ENCODE results near the gene CXCL13.
"Not testable (repeated sequence)": the region's sequence is repeated elsewhere in the genome, so short reads cannot be mapped to it uniquely, and the experiment has no call there.

Gene CXCL13, protein sequence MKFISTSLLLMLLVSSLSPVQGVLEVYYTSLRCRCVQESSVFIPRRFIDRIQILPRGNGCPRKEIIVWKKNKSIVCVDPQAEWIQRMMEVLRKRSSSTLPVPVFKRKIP

DNA sequence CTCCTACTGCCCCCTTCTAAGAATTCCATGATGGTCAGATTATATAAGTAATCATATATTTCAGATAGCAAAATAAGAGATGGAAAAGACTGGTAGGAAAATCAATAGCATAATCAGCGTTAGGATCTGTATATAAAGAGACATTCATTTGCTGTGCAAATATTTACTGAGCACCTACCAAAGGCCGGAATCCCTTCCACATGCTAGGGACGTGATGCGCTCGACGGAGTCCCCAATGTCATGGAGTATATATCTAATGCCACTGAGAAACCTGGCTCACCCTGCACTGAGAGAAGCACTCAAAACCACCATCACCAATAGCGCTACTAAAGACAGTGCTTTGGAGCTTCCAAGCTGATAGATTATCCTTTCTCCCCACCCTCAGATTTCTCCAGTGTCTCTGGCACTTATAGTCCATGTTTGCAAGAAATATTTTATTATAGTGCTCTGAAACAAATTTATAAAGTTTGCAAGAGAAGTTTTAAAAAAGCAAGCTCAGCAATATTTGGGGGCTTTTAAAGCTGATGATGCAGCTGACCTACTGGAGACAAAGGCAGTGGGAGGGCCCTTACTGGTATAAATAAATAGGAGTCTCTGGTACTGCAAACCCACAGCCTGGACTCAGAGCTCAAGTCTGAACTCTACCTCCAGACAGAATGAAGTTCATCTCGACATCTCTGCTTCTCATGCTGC, at the start of gene CXCL13:
TSS of gene CXCL13 (plus strand) at position 611 of the 693 bp plus-strand sequence. CDS start at position 657, 46 bp downstream.
- peak in 1 of 2 experiments; percentile 3 for DNase-seq

DNA sequence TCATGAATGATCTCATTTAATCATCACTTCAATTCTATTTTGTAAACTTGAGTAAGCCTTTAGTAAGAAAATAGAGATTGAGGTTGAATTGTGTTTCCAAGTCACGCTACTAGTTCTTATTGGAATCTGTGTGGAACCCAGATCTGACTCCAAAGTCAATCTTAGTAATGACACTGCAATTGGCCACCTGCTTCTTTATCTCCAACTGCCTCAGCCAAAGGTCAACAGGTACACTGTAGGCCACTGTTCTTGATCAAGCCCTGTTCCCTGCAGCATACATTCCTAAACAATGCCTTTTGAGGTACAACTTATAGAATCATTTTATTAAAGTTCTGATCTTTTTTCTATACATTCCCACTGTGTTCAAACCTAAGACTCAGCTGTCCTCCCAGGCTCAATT, 45.5 kb upstream of the CXCL13 start:
- no peak for DNase-seq

DNA sequence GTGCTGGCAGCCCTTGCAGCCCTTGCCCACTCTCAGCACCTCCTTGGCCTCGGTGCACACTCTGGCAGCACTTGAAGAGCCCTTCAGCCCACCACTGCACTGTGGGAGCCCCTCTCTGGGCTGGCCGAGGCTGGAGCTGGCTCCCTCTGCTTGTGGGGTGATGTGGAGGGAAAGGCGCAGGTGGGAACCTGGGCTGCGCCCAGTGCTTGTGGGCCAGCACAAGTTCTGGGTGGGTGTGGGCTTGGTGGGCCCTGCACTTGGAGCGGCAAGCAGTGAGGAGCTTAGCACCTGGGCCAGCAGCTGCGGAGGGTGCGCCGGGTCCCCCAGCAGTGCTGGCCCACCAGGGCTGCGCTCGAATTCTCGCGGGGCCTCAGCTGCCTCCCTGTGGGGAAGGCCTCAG, 43.9 kb upstream of the CXCL13 start:
- DNase-seq: not testable (repeated sequence)

DNA sequence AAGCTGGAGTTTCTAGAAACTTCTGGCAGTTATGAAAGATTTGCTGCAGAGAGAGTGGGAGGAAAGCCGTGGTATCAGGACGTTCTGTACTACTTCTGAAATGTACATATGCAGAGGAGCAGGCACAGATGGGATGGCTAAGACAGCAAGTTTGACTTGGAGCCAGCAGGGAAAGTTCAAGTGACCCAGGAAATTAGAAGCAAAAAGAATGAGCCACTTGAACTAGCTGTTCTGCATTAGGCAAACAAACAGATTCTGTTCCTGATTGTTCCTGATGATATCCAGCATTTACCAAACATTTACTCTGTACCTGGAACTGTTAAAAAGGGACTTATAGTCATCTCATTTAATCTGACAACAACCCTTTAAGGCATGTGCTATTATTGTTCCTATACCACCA, 41.4 kb upstream of the CXCL13 start:
- no peak for DNase-seq

DNA sequence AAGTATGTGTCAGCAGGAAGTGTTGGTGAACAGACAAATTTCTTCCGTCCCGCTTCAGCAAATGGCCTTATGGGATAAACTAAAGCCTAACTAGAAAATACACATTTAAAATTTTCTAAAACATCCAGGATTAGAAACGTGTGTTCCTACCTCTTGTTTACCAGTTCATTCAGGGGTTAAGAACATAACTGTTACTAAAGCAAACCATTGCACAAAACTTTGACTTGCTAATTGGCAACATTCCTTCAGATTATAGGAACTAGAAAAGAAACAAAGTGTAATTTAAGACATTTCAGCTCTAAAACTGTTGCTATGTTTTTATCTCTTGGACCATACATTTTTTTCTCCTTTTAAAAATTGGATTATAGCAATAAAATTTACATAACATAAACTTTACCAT, 39.5 kb upstream of the CXCL13 start:
- no peak for DNase-seq

DNA sequence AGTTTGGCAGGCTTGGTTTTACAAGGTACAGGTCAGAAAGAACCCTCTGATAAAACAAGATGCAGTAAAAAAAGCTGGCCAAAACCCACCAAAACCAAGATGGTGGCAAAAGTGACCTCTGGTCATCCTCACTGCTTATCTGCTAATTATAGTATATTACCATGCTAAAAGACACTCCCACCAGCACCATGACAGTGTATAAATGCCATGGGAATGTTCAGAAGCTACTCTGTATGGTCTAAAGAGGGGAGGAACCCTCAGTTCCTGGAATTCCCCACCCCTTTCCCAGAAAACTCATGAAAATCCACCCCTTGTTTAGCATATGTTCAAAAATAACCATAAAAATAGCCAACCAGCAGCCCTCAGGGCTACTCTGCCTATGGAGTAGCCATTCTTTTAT, 38.1 kb upstream of the CXCL13 start:
- no peak for DNase-seq

DNA sequence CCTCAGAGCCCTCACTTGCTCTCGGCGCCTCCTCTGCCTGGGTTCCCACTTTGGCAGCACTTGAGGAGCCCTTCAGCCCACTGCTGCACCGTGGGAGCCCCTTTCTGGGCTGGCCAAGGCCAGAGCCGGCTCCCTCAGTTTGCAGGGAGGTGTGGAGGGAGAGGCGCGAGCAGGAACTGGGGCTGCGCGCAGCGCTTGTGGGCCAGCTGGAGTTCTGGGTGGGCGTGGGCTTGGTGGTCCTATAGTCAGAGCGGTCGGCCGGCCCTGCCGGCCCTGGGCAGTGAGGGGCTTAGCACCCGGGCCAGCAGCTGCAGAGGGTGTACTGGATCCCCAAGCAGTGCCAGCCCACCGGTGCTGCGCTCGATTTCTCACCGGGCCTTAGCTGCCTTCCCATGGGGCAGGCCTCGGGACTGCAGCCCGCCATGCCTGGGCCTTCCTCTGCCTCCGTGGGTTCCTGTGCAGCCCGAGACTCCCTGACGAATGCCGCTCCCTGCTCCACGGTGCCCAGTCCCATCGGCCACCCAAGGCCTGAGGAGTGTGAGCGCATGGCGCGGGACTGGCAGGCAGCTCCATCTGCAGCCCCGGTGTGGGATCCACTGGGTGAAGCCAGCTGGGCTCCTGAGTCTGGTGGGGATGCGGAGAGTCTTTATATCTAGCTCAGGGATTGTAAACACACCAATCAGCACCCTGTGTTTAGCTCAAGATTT, 35.0 kb upstream of the CXCL13 start:
- not testable (repeated sequence) for DNase-seq

DNA sequence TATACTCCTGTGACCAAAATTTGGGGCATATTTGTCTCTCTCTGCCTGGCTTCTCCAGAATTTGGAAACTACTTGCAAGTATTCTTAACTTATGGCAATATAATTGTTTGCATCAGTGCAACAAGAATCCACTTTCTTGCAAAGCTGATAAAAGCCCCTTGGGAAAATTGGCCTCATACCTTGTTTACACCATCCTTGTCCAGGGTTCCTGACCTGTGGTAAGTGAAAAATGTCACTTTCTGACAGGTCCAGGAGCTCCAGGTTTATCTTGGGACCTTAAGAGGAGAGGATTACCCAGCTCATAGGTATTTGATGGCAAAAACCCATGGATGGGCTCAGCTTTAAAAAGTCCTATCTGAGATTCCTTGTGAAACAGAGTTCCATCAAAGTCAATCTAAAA, 29.3 kb upstream of the CXCL13 start:
- DNase-seq: no peak

DNA sequence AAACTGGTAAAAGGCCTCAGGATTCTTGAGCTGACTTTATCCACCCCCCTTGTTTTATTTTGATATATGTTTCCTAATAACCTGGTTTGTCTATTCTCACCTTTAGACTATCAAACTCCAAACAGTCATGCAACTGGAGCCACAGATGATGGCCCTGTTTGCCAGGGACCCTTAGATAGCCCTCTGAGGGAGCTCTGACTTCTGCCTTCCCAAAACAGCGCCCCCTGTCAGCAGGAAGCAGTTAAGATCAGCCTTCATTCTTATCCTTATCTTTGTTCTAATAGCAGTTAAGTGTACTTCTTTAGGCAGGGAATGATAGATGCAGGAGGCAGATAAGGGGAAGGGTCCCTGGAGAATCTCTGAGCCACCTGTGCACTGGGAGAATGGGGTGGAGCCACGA, 27.5 kb upstream of the CXCL13 start:
- no peak for DNase-seq

DNA sequence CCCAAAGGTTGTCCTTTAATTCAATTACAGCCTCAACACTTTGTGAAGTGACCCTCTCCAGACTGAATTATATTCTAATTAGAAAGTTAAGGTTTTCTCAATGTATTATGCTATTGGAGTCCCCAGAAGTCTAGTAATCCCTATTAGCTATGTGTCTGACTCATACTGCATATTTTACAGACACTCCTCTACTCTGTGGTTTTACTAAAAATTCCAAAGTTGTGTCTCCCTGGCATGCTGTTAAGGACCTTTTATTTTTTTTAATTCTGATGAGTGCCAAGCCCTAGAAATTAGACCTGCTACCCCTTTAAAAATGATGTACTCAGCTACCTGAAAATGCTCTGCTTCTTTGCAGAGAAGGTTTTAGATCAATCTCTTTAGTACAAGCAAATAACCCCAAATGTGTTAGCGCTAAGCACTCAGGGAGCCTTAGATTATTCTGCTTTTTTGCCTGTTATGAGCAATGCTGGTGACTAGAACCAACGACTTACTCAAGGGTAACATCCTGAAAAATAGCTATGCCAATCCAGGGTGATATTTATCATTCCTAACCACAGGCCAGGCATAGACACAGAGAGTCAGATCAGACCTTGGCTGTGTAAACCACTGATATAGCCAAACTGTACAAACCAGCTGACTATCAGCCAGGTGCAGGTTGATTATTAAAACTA, 26.1 kb upstream of the CXCL13 start:
- no peak for DNase-seq

DNA sequence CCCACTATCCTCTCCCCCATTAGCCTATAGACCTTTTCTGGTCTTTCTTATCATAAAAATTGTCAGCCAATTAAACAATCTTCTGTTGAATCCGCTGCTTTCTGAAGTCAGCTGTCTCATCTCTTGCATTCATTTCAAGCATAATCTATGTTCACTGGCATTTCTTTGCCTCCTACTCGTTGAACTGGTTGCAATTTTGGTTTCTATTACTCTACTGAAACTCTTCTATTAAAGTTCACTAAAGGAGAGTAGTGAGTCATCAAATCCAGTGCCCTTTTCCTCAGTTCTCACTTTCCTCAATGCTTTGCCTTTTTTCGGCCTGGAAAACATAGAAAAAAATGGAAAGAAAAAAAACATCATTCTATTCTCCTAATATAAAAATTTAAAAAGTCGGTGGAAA, 23.9 kb upstream of the CXCL13 start:
- DNase-seq: no peak

DNA sequence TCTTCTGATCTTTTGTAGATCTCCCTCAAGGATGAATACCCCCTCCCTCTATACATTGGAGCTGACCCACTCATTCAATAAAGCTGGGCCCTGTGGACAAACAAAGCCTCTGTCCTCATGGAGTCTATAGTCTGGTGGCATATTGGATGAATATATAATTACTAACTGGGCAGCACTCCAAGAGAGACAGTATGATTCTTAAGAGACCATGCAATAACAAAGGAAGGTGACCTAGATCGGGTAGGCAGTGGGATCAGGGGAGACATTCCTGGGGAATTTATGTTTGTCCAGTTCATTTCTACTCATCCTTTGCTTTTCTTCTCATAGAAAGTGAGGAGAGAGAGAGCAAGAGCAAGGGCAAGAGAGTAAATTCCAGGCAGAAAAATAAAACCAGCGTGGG, 23.5 kb upstream of the CXCL13 start:
- DNase-seq: no peak

DNA sequence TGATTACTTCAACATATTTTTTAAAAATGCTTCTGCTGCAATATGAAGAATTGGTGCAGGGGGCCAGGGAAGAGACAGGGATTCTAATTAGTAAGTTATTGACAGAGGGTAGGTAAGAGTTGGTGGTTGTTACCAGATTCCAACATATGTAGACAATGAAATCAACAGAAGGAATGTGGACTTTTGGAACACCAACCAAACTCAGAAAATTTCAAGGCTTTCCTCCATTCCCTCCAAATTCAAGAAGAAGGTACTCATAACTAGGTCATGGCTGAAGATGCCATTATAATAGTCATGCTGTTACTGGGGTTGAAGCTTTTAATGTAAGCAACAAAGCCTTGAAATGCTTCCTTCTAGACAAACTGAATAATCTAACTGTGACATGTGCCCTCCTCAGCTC, 22.9 kb upstream of the CXCL13 start:
- no peak for DNase-seq

DNA sequence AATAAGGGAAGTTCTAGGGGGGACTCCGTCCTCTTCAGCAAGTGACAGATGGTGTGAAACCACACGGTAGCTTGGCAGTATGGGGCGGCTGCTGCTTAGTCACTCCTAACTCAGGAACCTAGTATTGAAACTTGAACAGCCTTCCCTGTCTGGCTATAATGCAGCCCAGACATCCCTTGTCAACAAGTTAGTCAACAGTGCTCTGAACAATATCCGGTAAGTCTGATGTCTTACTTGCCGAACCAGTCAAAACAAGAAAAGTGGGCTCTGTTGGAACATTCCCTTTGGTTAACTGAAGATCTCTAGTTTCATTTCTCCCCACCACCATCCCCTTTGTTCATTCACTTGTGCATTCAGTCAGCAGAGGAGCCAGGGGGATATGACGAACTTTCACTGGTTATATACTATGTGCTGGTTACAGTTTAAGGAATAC, 18.7 kb upstream of the CXCL13 start:
- no peak for DNase-seq

DNA sequence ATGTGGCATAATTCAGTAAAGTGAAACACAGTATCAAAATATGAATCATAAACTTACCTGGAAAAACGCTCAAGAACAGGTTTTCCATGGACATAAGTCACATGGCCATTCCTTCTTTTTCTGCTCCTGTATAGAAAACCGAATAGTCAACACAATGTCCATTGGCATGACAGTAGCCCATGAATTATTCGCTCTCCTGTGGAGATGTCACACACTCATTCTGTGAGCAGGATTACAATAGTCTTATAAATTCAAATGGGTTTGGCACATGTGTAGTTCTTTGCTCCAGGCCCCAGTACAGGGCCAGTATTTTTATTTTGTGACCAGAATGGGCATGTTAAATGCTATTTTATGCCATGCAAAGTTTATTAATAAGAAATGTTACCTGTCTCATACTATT, 15.1 kb upstream of the CXCL13 start:
- no peak for DNase-seq

DNA sequence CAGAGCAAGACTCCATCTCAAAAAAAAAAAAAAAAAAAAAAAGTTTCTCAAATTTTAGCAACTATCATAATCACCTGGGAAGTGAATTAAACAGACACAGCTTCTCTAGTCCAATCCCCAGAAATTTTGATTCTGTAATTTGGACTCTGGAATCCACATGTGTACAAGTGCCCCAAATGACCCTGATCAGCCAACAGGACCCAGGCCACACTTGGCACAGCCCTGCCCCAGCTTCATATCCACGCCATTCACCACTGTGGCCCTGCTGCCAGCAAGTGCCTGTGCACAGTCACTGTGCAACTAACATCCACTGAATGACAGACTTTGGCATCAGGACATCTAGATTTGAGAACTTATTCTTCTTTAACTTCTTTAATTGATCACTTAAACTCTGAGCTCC, 14.1 kb upstream of the CXCL13 start:
- DNase-seq: no peak

DNA sequence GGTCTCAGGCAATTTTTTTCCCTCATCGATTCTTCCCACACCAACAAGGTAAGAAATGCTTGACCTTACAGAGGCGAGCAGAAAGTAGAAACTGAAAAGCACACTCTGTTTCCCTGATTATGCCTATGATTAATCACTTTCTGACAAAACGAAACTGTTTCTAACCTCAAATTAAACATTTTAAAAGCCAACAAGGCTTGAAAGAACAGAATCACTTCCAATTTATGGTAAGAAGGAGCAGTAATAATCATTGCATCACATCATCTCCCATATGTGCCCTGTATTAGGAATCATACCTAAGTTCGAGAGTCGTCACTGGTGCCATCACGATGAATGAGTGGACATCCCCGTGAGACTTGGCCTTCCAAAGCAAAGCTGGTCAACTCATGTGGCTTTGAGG, 12.5 kb upstream of the CXCL13 start:
- no peak for DNase-seq

DNA sequence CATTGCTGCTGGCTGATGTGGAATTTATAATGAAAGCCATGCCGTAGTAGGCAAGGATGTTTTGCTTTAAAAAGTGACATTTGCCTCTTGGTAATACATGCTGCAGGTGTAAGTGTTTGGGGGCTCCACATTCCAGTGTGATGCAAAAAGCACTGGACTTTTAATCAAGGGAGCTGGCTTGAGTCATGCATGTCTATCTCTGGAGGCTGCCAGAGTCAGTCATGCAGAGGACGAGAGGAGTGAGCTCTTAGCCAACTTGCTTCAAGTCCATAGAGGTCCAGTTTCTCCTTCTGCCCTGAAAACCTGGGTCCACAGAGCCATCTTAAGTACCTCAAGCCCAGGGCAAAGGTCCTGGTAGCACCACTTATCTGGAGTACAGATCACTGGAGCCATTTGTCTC, 11.6 kb upstream of the CXCL13 start:
- DNase-seq: no peak

DNA sequence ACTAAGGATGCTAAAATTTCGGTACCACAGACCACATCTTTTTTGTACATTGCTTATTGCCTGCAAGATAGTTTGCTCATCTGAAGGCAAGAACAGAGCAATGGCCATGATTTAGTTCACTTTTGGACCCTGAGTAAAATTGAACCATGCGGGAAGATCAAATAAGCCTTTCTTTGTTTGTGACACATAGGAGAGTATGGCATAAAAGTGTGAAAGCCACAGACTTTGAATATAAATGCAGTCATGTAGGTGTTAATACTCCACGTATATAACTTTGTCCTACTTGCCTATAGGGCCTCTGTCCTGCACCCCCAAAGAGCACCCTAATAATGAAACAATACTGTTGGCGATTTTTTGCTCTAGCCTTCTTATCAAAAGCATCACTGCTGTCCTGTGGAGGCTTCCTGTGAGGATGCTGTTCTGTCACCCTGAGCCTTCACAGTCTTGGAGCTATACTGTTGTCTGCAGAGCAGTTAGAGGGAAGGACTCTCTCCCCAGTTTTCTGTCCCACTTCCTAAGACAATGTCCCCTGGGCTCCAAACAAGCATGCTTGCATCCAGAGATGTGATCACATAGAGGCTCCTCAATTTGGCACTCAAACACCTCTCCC, 10.2 kb upstream of the CXCL13 start:
- DNase-seq: no peak

DNA sequence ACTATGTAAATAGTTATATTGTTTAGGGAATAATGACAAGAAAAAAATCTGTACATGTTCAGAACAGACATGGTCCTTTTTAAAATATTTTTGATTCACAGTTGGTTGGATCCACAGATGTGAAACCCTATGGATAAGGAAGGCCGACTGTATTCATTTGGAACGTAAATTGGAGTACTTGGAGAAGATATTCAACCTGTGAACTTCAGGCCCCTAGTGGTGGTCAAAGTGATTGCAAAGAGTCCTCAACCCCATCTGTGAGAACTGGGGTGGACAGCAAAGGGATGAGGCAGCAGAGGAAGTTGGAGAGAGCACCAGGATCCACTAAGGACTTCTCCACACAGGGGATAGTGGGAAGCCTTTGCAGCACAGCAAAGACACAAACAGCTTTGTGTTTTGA, 6.2 kb upstream of the CXCL13 start:
- peak in 1 of 2 experiments; percentile 51 for DNase-seq

DNA sequence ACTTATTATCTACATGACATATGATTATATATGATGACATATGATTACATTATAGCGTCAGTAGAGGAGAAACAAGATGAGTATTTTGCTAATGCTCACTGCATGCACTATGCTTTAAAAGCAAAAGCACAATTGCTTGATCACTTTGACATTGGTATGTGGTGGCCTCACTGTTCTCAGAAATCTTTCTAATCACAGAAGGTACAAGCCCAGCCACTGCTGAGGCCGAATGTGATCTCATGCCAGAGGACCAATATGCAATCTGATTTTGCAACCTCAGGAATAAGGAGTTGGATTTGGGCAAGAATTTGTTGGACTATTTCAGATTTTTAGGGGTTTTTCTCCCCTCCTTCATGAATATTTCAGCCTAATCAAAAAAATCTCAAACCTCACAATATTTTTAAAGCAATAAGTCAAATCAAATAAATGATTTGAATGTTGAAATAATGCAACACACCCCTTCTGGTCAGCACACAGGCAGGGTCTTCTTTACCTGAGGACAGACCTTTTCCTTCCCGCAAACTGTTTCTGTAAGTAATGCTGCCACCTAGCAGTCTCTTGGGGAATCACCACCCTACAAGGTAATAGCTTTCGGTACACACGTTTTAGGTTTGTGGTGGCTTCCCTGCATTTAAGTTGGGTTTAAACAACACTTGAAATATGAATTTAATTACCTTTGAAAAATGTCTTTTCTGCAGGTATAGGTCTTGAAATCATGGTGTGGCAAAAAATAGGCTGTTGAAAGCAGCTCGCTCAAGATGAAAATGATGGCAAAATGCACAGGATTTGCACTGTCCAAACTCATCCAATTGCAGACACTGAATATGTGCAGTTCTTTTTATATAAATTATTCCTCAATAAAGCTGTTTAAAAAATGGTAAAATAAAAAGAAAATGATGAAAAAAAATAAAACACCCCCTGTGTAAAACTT, 4.8 kb upstream of the CXCL13 start:
- DNase-seq: peak in 1 of 2 experiments; percentile 50

DNA sequence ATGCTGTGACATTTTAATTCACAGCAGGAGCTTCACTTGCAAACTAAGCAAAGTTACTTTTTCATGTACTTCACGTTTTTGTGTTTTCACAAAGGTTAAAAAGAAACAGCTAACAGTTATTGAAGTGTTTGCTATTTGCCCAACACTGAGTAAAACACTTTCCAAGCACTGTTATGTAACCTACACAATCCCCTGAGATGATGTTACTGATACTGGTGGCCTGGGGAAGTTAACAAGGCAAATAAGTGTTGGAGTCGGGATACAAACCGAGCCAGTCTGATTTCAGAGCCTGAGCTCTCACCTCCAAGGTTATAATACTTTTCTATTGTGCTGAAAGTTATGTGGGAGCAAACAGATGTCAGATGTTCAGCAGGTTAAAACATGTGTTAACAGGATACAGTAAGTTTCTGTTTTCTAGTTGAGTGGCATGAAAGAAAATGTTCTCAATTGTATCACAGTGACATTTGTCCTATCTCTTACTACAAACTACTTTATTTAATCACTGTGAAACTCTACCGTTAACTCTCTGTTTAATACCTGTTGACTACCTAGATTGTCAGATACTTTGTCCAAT, 3.9 kb upstream of the CXCL13 start:
- no peak for DNase-seq

All from NCI-H526 (cell line).